Keratinocyte (primary cell): ENCODE measurements around the gene SYTL1. TPM values are rescaled to one million over a fixed set of nuclear protein-coding genes. Genes with fewer than 3 reads are reported as not detected.
A peak's percentile ranks its signal among the peaks of the same experiment; 100 is the strongest.

Experiments
- DNase-seq: peaks from one replicate; pipeline ENCODE4 v3.0.0-alpha.2; 2011; ENCODE audit warnings: low read depth, missing footprints, low spot score
- FAIRE-seq: peaks from 2 replicates; lab custom pipeline; 2011; peaks lifted over from hg19 to GRCh38; lab: Jason Lieb, UNC
- H2AFZ ChIP-seq: 2 replicates; pipeline ENCODE4 v1.6.0; 2012; ENCODE audit warnings: low read length, control low read depth, inconsistent platforms; ENCODE audit not compliant: control insufficient read depth
- H3K27ac ChIP-seq: 2 replicates; pipeline ENCODE4 v1.5.1; 2011; ENCODE audit warnings: low read length; ENCODE audit not compliant: control insufficient read depth, insufficient read depth
- H3K27me3 ChIP-seq: 3 replicates; pipeline ENCODE4 v1.6.0; 2011; ENCODE audit warnings: low read length; ENCODE audit not compliant: control insufficient read depth, insufficient read depth; ENCODE audit errors: extremely low read depth
- H3K36me3 ChIP-seq, 2 experiments: 2 replicates in 1 of 2; 3 replicates in 1 of 2; pipeline ENCODE4 v1.5.1; 2011; ENCODE audit warnings: low read length in 2 of 2, mild to moderate bottlenecking in 1 of 2; ENCODE audit not compliant: control insufficient read depth in 2 of 2, insufficient read depth in 2 of 2; ENCODE audit errors: extremely low read depth in 1 of 2
- H3K4me1 ChIP-seq: 3 replicates; pipeline ENCODE4 v1.5.1; 2011; ENCODE audit warnings: low read length; ENCODE audit not compliant: control insufficient read depth, insufficient read depth; ENCODE audit errors: extremely low read depth
- H3K4me2 ChIP-seq: 3 replicates; pipeline ENCODE4 v1.6.0; 2011; ENCODE audit warnings: low read depth, low read length; ENCODE audit not compliant: control insufficient read depth, insufficient read depth; ENCODE audit errors: extremely low read depth
- H3K4me3 ChIP-seq, 3 experiments: fragments of 200-600 bp in 1 of 3; sonication (generic) in 1 of 3; 2 replicates in 2 of 3; 3 replicates in 1 of 3; pipeline ENCODE4 v1.5.1; 2011 to 2016; ENCODE audit warnings: low read length in 3 of 3, mild to moderate bottlenecking in 3 of 3, control low read depth in 2 of 3, inconsistent platforms in 1 of 3, low read depth in 1 of 3, mixed read lengths in 1 of 3, mixed run types in 1 of 3, moderate library complexity in 1 of 3; ENCODE audit not compliant: control insufficient read depth in 2 of 3, insufficient read depth in 2 of 3; ENCODE audit errors: extremely low read depth in 1 of 3
- H3K79me2 ChIP-seq: 2 replicates; pipeline ENCODE4 v1.6.0; 2012; ENCODE audit warnings: low read length; ENCODE audit not compliant: control insufficient read depth, insufficient read depth
- H3K9ac ChIP-seq: 3 replicates; pipeline ENCODE4 v1.6.0; 2011; ENCODE audit warnings: low read length; ENCODE audit not compliant: control insufficient read depth, insufficient read depth; ENCODE audit errors: extremely low read depth
- H3K9me1 ChIP-seq: 3 replicates; pipeline ENCODE4 v1.6.0; 2011; ENCODE audit warnings: low read length; ENCODE audit not compliant: control insufficient read depth, insufficient read depth; ENCODE audit errors: extremely low read depth
- H3K9me3 ChIP-seq: 2 replicates; pipeline ENCODE4 v1.5.1; 2012; ENCODE audit warnings: low read depth, low read length; ENCODE audit not compliant: control insufficient read depth
- H4K20me1 ChIP-seq: 3 replicates; pipeline ENCODE4 v1.6.0; 2011; ENCODE audit warnings: low read length; ENCODE audit not compliant: control insufficient read depth, insufficient read depth; ENCODE audit errors: extremely low read depth
- EZH2 ChIP-seq: IDR thresholded peaks from one replicate; pipeline ENCODE4 v1.6.1; 2012; ENCODE audit warnings: inconsistent platforms, mild to moderate bottlenecking, low read length, moderate library complexity
- dilution Hi-C: fragments of 300-500 bp; cut with MboI; formaldehyde crosslinking; loops from one replicate; pipeline ENCODE4 v1.7.0; 2020; ENCODE audit warnings: low sequenced_read_pairs; ENCODE audit not compliant: extremely low pct_ligation_motif_present
- polyA plus RNA-seq, 5 experiments: library from polyadenylated mRNA; depleted of rRNA in 3 of 5; stranded (reverse) in 3 of 5; stranded (forward) in 1 of 5; unstranded in 1 of 5; fragments of >200 nt; gene quantifications; 1 replicate in 1 of 5; 2 replicates in 3 of 5; 3 replicates in 1 of 5; pipeline versions ENCODE4 v1.2.1 to v1.2.3, GENCODE V29; 2011 to 2012; ENCODE audit warnings: missing spikeins in 2 of 5, low read depth in 1 of 5, low replicate concordance in 1 of 5
- small RNA-seq, 3 experiments: library from RNA; depleted of rRNA; stranded (forward); fragments of <200 nt; gene quantifications; one replicate each; pipeline ENCODE3, GENCODE V24; 2012; ENCODE audit warnings: low read depth in 3 of 3, low replicate concordance in 1 of 3; ENCODE audit not compliant: insufficient read length in 3 of 3
- TF ChIP-seq, protein P1 (sequence below), 3 experiments: IDR thresholded peaks in 1 of 3; conservative IDR thresholded peaks in 1 of 3; optimal IDR thresholded peaks in 1 of 3; 2 replicates in 2 of 3; 3 replicates in 1 of 3; pipeline versions ENCODE3 to v1.5.1; 2011; ENCODE audit warnings: low read length in 3 of 3, mild to moderate bottlenecking in 3 of 3, moderate library complexity in 2 of 3, control low read depth in 1 of 3, inconsistent platforms in 1 of 3; ENCODE audit not compliant: insufficient read depth in 2 of 3; ENCODE audit errors: extremely low read depth in 1 of 3

Gene SYTL1
- polyA plus RNA-seq, 1 donor (not counting 4 experiments of a cell fraction or from before 2014, with no cell fraction given) = 15.6 TPM

DNA sequence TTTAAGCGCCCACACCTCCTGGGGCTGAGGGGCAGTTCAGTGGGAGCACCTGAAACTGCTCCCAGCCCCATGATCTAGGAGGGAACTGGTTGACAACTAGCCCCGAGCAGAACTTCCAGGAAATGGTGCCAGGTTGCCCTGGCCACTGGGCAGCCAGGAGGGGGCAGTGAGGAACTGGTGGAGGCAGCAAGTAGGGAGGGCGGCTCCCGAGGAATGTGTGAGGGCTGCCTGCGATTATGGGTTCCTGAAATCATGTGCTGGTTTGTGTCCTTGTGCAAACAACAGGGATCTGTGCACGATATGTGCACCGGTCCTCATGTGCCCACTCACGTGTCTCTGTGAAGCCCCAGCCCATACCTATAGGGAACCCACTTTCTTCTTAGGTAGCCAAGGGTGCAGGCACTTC, 60.5 kb downstream of the SYTL1 start:
- DNase-seq (no peak), FAIRE-seq (no peak)
- H3K9ac ChIP-seq = no peak overlapping the region
- dilution Hi-C loops = loop anchor here (25.0 kb wide), 1 partner anchor 185 kb away; no protein-coding TSS in a partner anchor
- no peak overlapping the region for H2AFZ ChIP-seq
- TF ChIP-seq, protein P1, sequence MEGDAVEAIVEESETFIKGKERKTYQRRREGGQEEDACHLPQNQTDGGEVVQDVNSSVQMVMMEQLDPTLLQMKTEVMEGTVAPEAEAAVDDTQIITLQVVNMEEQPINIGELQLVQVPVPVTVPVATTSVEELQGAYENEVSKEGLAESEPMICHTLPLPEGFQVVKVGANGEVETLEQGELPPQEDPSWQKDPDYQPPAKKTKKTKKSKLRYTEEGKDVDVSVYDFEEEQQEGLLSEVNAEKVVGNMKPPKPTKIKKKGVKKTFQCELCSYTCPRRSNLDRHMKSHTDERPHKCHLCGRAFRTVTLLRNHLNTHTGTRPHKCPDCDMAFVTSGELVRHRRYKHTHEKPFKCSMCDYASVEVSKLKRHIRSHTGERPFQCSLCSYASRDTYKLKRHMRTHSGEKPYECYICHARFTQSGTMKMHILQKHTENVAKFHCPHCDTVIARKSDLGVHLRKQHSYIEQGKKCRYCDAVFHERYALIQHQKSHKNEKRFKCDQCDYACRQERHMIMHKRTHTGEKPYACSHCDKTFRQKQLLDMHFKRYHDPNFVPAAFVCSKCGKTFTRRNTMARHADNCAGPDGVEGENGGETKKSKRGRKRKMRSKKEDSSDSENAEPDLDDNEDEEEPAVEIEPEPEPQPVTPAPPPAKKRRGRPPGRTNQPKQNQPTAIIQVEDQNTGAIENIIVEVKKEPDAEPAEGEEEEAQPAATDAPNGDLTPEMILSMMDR (optimal IDR thresholded peaks at IDR 0.05 in 1 of 3, IDR thresholded peaks at IDR 0.05 in 1 of 3, conservative IDR thresholded peaks at IDR 0.05 in 1 of 3; ENCODE audit: extremely low read depth in 1 of 3, insufficient read depth in 2 of 3, low read length in 3 of 3) = peak; percentile 46 to 85 (median 72)
- TF ChIP-seq EZH2 = no peak
- H3K4me1 ChIP-seq = peaks cover 42% of the 10 kb centered on the region
- no peaks in the 10 kb centered on the region for H3K9me1 ChIP-seq
- H3K4me3 ChIP-seq = no peak overlapping the region
- peaks cover 0 to 11% of the 10 kb centered on the region in 2 experiments for H3K36me3 ChIP-seq
- no peaks in the 10 kb centered on the region for H3K79me2 ChIP-seq
- peak overlapping the region; percentile 30 for H3K27ac ChIP-seq
- no peak overlapping the region for H3K4me2 ChIP-seq
- H3K9me3 ChIP-seq = no peaks in the 10 kb centered on the region
- H4K20me1 ChIP-seq = no peaks in the 10 kb centered on the region
- H3K27me3 ChIP-seq = no peaks in the 10 kb centered on the region

DNA sequence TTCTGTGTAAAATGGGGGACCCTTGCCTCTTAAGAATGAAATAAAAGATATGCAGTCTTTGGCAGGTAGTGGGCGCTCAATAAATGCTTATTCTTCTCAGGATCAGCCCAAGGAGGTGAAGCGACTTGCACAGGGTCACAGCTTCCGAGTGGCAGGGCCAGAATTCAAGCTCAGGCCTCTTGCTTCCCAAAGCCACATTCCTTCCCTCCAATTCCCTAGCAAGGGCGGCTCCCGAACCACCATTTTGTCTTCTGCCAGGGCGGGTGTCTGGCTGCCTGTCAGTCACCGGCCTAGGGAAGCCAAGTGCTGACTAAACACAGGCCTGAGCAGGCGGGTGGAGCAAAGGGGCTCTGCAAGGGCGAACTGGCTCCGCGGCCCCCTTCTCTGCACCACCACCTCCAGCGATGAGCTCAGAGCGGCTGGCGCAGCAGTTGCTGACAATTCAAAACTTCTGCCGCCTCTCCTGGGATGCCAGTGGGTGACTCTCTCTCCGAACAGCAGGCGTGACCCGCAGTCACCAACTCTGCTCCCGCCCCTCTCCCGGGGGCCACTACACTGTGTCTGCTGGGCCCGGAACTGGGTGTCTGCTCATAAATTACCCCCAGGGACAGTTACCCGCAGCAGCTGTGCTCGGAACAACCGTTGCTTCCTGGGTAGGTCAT, 61.4 kb downstream of the SYTL1 start:
- H3K9me1 ChIP-seq = no peaks in the 10 kb centered on the region
- peak overlapping the region; percentile 23 for H2AFZ ChIP-seq
- H3K27ac ChIP-seq = peak overlapping the region; percentile 30
- dilution Hi-C loops = loop anchor here (25.0 kb wide), 1 partner anchor 184 kb away; no protein-coding TSS in a partner anchor
- no peaks in the 10 kb centered on the region for H4K20me1 ChIP-seq
- H3K36me3 ChIP-seq = peaks cover 4 to 18% of the 10 kb centered on the region in 2 experiments
- peak overlapping the region; percentile 22 for H3K9ac ChIP-seq
- H3K9me3 ChIP-seq = no peaks in the 10 kb centered on the region
- TF ChIP-seq EZH2 = no peak
- TF ChIP-seq, protein P1 (optimal IDR thresholded peaks at IDR 0.05 in 1 of 3, IDR thresholded peaks at IDR 0.05 in 1 of 3, conservative IDR thresholded peaks at IDR 0.05 in 1 of 3; ENCODE audit: extremely low read depth in 1 of 3, insufficient read depth in 2 of 3, low read length in 3 of 3) = peak; percentile 18 to 37 (median 30)
- no peaks in the 10 kb centered on the region for H3K27me3 ChIP-seq
- peak overlapping the region in 1 of 3 experiments; percentile 38 for H3K4me3 ChIP-seq
- FAIRE-seq = peak; percentile 20
- peak overlapping the region; percentile 56 for H3K4me2 ChIP-seq
- H3K4me1 ChIP-seq = peaks cover 42% of the 10 kb centered on the region
- no peak for DNase-seq
- H3K79me2 ChIP-seq = no peaks in the 10 kb centered on the region

Small RNAs within 50 kb of the gene (small RNA-seq; reads per million reads assigned to genes)
- gene RNU6-48P = 0 to 0.25 (median 0) reads per million in 3 experiments

Other genes with a start within 250 kb of the SYTL1 start
- gene SLC9A1, start 186.9 kb upstream of the SYTL1 start, polyA plus RNA-seq = 7.6 to 22.6 TPM (median 12.4 TPM) in 3 replicates
- gene WDTC1, start 107.4 kb upstream of the SYTL1 start, polyA plus RNA-seq = 5.1 to 10.1 TPM (median 5.7 TPM) in 3 replicates
- gene TMEM222, start 19.9 kb upstream of the SYTL1 start, polyA plus RNA-seq = 23.7 to 40.4 TPM (median 31.3 TPM) in 3 replicates
- gene MAP3K6, start 24.9 kb downstream of the SYTL1 start, polyA plus RNA-seq = 13.4 to 19.3 TPM (median 16.7 TPM) in 3 replicates
- gene FCN3, start 32.8 kb downstream of the SYTL1 start, polyA plus RNA-seq = 0.08 TPM in 1 of 3 replicates, not detected in the others
- 2.6 to 5.9 TPM (median 2.7 TPM) in 3 replicates for gene CD164L2, start 41.3 kb downstream of the SYTL1 start, polyA plus RNA-seq
- gene GPR3, start 50.6 kb downstream of the SYTL1 start, polyA plus RNA-seq = 0.94 to 2.5 TPM (median 1.4 TPM) in 3 replicates
- gene WASF2, start 148.1 kb downstream of the SYTL1 start, polyA plus RNA-seq = 31.3 to 53.8 TPM (median 42.9 TPM) in 3 replicates